CD4-positive, alpha-beta T cell treated with Interleukin-4 for 4 hours (primary cell): ENCODE measurements around the gene SETD3.

Experiments
- DNase-seq: peaks from one replicate; pipeline ENCODE4 v3.0.0-alpha.2; 2020

Gene SETD3

GRCh38 chr14:99387880-99388279, 92.8 kb downstream of the SETD3 start:
- DNase-seq = no peak

- DNase-seq = no peak
Observed at GRCh38 chr14:99384450-99385417, 95.9 kb downstream of the SETD3 start.

- DNase-seq = no peak
Observed at GRCh38 chr14:99383472-99384449, 96.9 kb downstream of the SETD3 start.

GRCh38 chr14:99382781-99383471, 97.7 kb downstream of the SETD3 start:
- DNase-seq = no peak

- DNase-seq = no peak
Observed at GRCh38 chr14:99382071-99382470, 98.6 kb downstream of the SETD3 start.

GRCh38 chr14:99381688-99382060, 99.0 kb downstream of the SETD3 start:
- no peak for DNase-seq

- no peak for DNase-seq
Observed at GRCh38 chr14:99380991-99381687, 99.5 kb downstream of the SETD3 start.

GRCh38 chr14:99380402-99380801, 100.3 kb downstream of the SETD3 start:
- DNase-seq = no peak

- no peak for DNase-seq
Observed at GRCh38 chr14:99378782-99379214, 101.9 kb downstream of the SETD3 start.

- DNase-seq = no peak
Observed at GRCh38 chr14:99377951-99378350, 102.7 kb downstream of the SETD3 start.

GRCh38 chr14:99374964-99375363, 105.7 kb downstream of the SETD3 start:
- DNase-seq = no peak

GRCh38 chr14:99363616-99364290, 116.9 kb downstream of the SETD3 start:
- no peak for DNase-seq

GRCh38 chr14:99363051-99363450, 117.6 kb downstream of the SETD3 start:
- DNase-seq = no peak

GRCh38 chr14:99361596-99362215, 119.0 kb downstream of the SETD3 start:
- no peak for DNase-seq

GRCh38 chr14:99360774-99361595, 119.7 kb downstream of the SETD3 start:
- DNase-seq = no peak

GRCh38 chr14:99359906-99360305, 120.8 kb downstream of the SETD3 start:
- no peak for DNase-seq

- DNase-seq = no peak
Observed at GRCh38 chr14:99357916-99358390, 122.7 kb downstream of the SETD3 start.

- DNase-seq = no peak
Observed at GRCh38 chr14:99357151-99357915, 123.3 kb downstream of the SETD3 start.

GRCh38 chr14:99356031-99356608, 124.5 kb downstream of the SETD3 start:
- no peak for DNase-seq
